SJSA1 (cell line): ENCODE results near the gene LRRC25. TPM values are rescaled to one million over a fixed set of nuclear protein-coding genes. Genes with fewer than 3 reads are reported as not detected.
A peak's percentile ranks its signal among the peaks of the same experiment; 100 is the strongest.

Experiments
- DNase-seq, 2 experiments: peaks; one replicate each; pipeline ENCODE4 v3.0.0-alpha.2; 2015 to 2020; ENCODE audit warnings: low spot score in 2 of 2, low read depth in 1 of 2
- H3K27ac ChIP-seq: fragments of 250-450 bp; sonication (Bioruptor Pico); 2 replicates; pipeline ENCODE4 v1.5.1; 2020; ENCODE audit warnings: mild to moderate bottlenecking, moderate library complexity
- H3K27me3 ChIP-seq: fragments of 250-450 bp; sonication (Bioruptor Pico); replicated peaks from 2 replicates; pipeline ENCODE4 v1.5.1; 2020; ENCODE audit warnings: mild to moderate bottlenecking, moderate library complexity
- H3K36me3 ChIP-seq: fragments of 250-450 bp; sonication (Bioruptor Pico); 2 replicates; pipeline ENCODE4 v1.5.1; 2020; ENCODE audit warnings: mild to moderate bottlenecking
- H3K4me1 ChIP-seq: fragments of 250-450 bp; sonication (Bioruptor Pico); replicated peaks from 2 replicates; pipeline ENCODE4 v1.6.1; 2021; ENCODE audit warnings: mild to moderate bottlenecking
- H3K4me3 ChIP-seq: fragments of 250-450 bp; sonication (Bioruptor Pico); 2 replicates; pipeline ENCODE4 v1.5.1; 2020; ENCODE audit warnings: mild to moderate bottlenecking
- H3K9me3 ChIP-seq: fragments of 250-450 bp; sonication (Bioruptor Pico); replicated peaks from 2 replicates; pipeline ENCODE4 v1.5.1; 2020; ENCODE audit warnings: mild to moderate bottlenecking
- total RNA-seq: library from RNA; depleted of rRNA; stranded (reverse); fragments of >200 nt; shearing (Covaris generic); gene quantifications from 2 replicates; pipeline ENCODE4 v1.2.3, GENCODE V29; 2014

LRRC25 gene
- total RNA-seq, 1 experiment from 2014 or later: not detected

- 0 out of 2 replicates have a peak, but pooled peaks cover 3% of the 10 kb centered on the region for H3K9me3 ChIP-seq
- no peak overlapping the region for H3K4me3 ChIP-seq
- H3K36me3 ChIP-seq: no peaks in the 10 kb centered on the region
- DNase-seq: no peak
- no peaks in the 10 kb centered on the region for H3K27me3 ChIP-seq
- peaks cover 28% of the 10 kb centered on the region for H3K4me1 ChIP-seq
- no peak overlapping the region for H3K27ac ChIP-seq
These were observed 34.2 kb upstream of the LRRC25 start for GRCh38 chr19:18431351-18432197.

DNA sequence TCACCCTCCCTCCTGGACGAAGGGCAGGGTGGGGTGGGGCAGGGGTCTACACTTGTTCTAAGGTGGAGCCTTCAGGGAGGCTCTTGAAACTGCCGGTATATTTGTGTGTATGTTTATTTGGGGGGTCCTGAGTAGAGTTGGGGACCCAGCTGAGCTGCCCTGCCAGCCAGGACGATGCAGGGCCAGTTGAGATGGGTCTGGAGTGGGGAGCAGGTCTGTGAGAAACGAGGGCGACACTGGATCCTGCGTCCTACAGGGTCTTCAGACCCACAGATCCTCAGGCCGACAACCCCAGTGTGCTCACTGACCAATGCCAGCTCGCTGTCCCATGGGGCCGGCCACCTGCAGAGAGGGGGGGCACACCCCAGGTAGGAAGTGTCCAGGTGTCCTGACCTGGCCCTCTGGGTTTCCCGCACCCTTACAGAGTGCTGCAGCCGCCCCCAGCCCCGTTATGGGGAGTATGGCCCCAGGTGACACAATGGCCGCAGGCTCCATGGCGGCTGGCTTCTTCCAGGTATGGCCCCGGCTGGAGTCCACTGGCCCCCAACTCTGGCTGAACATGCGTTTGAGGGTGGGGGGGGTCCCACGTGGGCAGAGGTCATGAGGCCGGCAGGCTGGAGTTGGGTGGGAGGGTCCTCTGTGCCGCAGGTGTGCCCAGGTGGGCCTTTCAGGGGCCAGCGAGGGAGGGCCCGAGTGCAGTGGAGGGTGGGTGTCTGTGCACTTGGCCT, 33.2 kb upstream of the LRRC25 start:
- H3K4me1 ChIP-seq: peaks cover 29% of the 10 kb centered on the region
- H3K27me3 ChIP-seq: no peaks in the 10 kb centered on the region
- no peaks in the 10 kb centered on the region for H3K36me3 ChIP-seq

GRCh38 chr19:18429717-18430416, 32.4 kb upstream of the LRRC25 start:
- Histone ChIP-seq H3K27ac (peak overlapping the region; percentile 89), H3K36me3 (no peaks in the 10 kb centered on the region), H3K27me3 (no peaks in the 10 kb centered on the region), H3K9me3 (0 out of 2 replicates have a peak, but pooled peaks cover 3% of the 10 kb centered on the region), H3K4me3 (peak overlapping the region; percentile 45), H3K4me1 (peaks cover 29% of the 10 kb centered on the region)
- no peak for DNase-seq

More for the DNA sequence above, 33.2 kb upstream of the LRRC25 start:
- Histone ChIP-seq H3K27ac (no peak overlapping the region), H3K9me3 (0 out of 2 replicates have a peak, but pooled peaks cover 3% of the 10 kb centered on the region), H3K4me3 (no peak overlapping the region)
- DNase-seq: no peak

GRCh38 chr19:18428787-18429674, 31.6 kb upstream of the LRRC25 start:
- Histone ChIP-seq H3K4me3 (peak overlapping the region; percentile 45), H3K27me3 (no peaks in the 10 kb centered on the region), H3K9me3 (0 out of 2 replicates have a peak, but pooled peaks cover 3% of the 10 kb centered on the region), H3K4me1 (peaks cover 29% of the 10 kb centered on the region), H3K36me3 (no peaks in the 10 kb centered on the region), H3K27ac (peak overlapping the region; percentile 89)
- DNase-seq: peak; percentile 87 to 90

GRCh38 chr19:18428173-18428786, 30.9 kb upstream of the LRRC25 start:
- no peak for DNase-seq
- H3K27me3 ChIP-seq: no peaks in the 10 kb centered on the region
- 0 out of 2 replicates have a peak, but pooled peaks cover 3% of the 10 kb centered on the region for H3K9me3 ChIP-seq
- H3K36me3 ChIP-seq: no peaks in the 10 kb centered on the region
- peaks cover 29% of the 10 kb centered on the region for H3K4me1 ChIP-seq
- peak overlapping the region; percentile 89 for H3K27ac ChIP-seq
- no peak overlapping the region for H3K4me3 ChIP-seq

- Histone ChIP-seq H3K4me3 (no peak overlapping the region), H3K27ac (no peak overlapping the region), H3K9me3 (no peaks in the 10 kb centered on the region), H3K36me3 (no peaks in the 10 kb centered on the region), H3K27me3 (no peaks in the 10 kb centered on the region), H3K4me1 (peaks cover 23% of the 10 kb centered on the region)
- no peak for DNase-seq
These were observed 30.3 kb upstream of the LRRC25 start for GRCh38 chr19:18427743-18428113.

GRCh38 chr19:18427080-18427742, 29.8 kb upstream of the LRRC25 start:
- DNase-seq: no peak
- H3K4me1 ChIP-seq: peaks cover 23% of the 10 kb centered on the region
- no peaks in the 10 kb centered on the region for H3K27me3 ChIP-seq
- H3K9me3 ChIP-seq: no peaks in the 10 kb centered on the region
- no peak overlapping the region for H3K27ac ChIP-seq
- H3K4me3 ChIP-seq: no peak overlapping the region
- H3K36me3 ChIP-seq: no peaks in the 10 kb centered on the region

DNA sequence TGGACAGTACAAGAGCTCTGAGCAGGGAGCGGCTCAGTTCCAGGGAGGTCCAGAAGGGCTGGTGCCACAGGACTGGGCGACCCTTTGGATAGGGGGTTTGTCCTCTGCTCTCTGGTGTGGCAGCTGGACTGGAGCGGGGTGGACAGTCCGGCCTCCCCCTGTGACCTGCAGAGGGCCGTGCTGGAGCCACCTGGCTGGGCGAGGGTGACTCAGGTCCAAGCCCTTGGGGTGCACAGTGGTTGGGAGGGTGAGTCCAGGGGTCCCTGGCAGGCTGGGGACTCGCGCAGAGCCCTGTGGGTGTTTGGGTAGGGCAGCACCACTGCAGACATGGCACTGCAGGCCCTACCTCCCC, 29.0 kb upstream of the LRRC25 start:
- DNase-seq: no peak
- Histone ChIP-seq H3K9me3 (no peaks in the 10 kb centered on the region), H3K36me3 (no peaks in the 10 kb centered on the region), H3K4me1 (peaks cover 23% of the 10 kb centered on the region), H3K27ac (no peak overlapping the region), H3K27me3 (no peaks in the 10 kb centered on the region), H3K4me3 (no peak overlapping the region)

DNA sequence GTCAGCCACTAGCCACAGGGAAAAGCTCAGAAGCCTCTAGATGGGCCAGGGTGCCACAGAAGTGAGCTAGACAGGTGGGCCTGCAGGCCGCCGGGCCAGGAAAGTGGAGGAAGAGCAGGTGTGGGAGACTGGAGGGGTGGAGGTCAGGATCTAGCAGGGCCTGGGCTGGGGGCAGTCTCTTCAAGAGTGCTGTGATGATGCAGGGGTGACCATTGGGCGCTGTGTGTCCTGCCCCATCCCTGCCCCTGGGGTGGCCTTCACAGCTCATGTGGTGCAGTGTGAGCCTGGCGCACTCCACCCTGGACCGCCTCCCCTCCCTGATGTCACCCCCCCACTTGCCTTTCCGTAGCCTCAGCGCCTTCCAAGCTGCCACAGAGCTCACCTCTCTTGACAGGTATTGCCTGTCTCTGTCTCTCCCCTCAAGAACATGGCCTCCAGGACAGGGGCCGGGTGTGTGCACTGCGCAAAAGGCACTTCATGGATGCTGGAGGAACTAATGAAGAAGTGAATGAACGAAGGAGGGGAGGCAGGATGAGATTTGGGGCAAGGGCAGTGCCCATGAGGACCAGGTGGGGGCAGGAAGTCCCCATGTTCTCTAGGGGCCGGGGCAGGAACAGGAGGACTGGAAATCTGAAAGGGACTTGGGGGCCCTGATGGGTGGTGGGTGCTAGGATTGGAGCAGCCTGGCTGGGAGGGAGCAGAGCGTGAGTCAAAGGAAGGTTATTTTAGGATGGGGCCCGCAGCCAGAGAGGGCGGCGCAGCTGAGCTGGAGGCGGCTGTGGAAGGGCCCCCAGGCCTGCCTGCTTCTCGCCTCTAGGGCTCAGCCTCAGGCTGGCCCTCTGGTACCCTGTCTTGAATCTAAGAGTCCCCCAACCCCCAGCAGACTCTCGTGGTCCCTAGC, 28.3 kb upstream of the LRRC25 start:
- Histone ChIP-seq H3K4me3 (no peak overlapping the region), H3K36me3 (no peaks in the 10 kb centered on the region), H3K27me3 (no peaks in the 10 kb centered on the region), H3K4me1 (peaks cover 23% of the 10 kb centered on the region), H3K27ac (no peak overlapping the region), H3K9me3 (no peaks in the 10 kb centered on the region)
- no peak for DNase-seq

GRCh38 chr19:18424890-18425514, 27.6 kb upstream of the LRRC25 start:
- Histone ChIP-seq H3K4me3 (no peak overlapping the region), H3K27me3 (no peaks in the 10 kb centered on the region), H3K27ac (no peak overlapping the region), H3K36me3 (no peaks in the 10 kb centered on the region), H3K4me1 (peaks cover 28% of the 10 kb centered on the region), H3K9me3 (peaks cover under 1% of the 10 kb centered on the region; the same call in 1 of the 2 replicates)
- no peak for DNase-seq

DNA sequence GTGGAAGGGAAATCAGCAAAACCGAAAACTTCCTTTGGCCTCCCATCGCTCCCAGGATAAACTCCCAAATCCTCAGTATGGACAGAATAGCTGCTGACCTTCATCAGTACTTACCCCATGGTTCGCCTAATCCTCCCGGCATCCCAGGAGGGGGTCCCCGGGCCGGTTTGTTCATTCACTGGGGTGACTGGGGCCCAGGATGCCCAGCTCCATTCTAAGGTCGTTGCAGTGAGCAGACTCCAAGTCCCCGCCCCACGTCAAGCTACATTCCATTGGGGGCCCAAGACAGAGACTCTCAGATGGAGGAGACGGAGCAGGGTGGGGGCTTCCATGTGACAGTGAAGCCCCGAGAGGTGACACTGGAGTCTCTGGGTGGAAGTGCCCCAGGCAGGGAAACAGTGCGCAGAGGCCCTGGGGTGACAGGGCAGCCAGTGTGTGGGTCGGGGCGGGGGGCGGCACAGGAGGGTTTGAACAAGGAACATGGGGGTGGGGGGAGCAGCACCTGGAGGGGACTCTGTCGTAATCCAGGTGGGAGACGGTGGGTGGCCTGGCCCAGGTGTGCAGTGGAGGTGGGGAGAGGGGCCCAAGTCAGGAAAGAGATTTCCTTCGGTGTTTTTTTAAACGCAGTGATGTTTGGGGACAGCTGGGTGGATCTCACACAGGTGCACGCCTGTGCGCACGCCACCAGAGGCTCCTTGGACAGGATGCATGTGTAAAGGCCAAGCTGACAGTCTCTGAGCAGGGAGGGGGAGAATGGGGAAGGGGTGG, 26.9 kb upstream of the LRRC25 start:
- H3K27ac ChIP-seq: no peak overlapping the region
- H3K9me3 ChIP-seq: peaks cover 4% of the 10 kb centered on the region; the same call in 1 of the 2 replicates
- DNase-seq: no peak
- H3K4me1 ChIP-seq: peaks cover 28% of the 10 kb centered on the region
- no peak overlapping the region for H3K4me3 ChIP-seq
- no peaks in the 10 kb centered on the region for H3K27me3 ChIP-seq
- peaks cover 2% of the 10 kb centered on the region; the same call in 1 of the 2 replicates for H3K36me3 ChIP-seq
